ENCODE data around the gene CKAP2L. TPM values are rescaled to one million over a fixed set of nuclear protein-coding genes. Genes with fewer than 3 reads are reported as not detected.

The CKAP2L gene
- polyA plus RNA-seq (2012; ENCODE audit: insufficient read depth, insufficient read length, low read depth), result 3.0 TPM

DNA sequence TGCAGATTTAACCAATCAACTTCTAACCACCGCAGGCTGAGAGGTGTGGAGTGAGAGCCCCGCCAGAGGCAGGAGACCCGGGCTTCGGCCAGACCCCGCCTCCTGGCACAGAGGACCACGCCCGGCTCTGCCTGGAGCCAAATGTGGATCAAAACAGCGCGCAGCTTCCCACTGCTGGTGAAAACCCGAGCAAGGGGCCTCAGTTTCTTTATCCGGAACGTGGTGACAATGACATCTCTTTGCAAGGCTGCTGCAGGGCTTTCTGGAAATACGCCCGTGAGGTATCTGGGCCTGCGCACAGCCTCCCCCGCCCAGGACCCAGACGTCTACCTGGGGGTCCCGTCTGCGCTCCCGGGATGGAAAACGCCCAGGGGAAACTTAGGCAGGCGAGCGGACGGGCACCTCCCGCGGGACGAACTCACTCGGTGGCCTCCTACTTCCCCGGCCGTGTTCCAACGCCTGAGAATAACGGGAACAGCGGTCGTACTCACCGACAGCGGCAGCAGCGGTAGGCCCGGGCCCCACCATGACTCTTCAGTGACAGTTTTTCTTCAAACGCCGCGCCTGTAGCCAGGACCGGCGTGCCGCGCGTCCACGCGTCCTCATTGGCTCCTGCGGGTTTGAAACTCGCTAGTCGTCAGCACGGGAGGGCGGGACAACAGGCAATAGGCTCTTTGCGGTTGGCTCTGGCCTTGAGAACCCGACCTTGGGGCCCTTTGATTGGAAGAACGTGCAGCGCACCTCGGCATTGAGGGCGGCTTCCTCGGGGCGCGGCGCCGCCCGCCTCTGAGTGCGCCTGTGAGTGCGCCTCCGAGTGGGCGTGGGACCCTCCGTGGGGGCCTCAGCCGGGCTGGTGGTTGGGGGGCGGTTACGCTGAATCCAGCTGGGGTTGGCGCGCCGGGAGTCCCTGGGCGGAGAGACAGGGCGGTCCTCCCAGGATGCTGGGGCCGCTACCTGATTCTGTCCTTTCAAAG, at the start of gene CKAP2L:
Gene CKAP2L (minus strand): TSS at position 539 of the 974 bp plus-strand sequence. CDS start 11 bp downstream, at position 528.
- Histone ChIP-seq H3K9me3 (no peaks in the 10 kb centered on the region), H3K4me1 (no peaks in the 10 kb centered on the region), H3K36me3 (no peaks in the 10 kb centered on the region), H3K27me3 (no peaks in the 10 kb centered on the region), H3K4me3 (ENCODE audit: low read depth, low read length) (peak within 1 kb of the TSS; percentile 83)
- TF ChIP-seq, protein P1, sequence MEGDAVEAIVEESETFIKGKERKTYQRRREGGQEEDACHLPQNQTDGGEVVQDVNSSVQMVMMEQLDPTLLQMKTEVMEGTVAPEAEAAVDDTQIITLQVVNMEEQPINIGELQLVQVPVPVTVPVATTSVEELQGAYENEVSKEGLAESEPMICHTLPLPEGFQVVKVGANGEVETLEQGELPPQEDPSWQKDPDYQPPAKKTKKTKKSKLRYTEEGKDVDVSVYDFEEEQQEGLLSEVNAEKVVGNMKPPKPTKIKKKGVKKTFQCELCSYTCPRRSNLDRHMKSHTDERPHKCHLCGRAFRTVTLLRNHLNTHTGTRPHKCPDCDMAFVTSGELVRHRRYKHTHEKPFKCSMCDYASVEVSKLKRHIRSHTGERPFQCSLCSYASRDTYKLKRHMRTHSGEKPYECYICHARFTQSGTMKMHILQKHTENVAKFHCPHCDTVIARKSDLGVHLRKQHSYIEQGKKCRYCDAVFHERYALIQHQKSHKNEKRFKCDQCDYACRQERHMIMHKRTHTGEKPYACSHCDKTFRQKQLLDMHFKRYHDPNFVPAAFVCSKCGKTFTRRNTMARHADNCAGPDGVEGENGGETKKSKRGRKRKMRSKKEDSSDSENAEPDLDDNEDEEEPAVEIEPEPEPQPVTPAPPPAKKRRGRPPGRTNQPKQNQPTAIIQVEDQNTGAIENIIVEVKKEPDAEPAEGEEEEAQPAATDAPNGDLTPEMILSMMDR (IDR thresholded peaks at IDR 0.05; ENCODE audit: low read depth, low read length), result no peak
- DNase-seq, result peak; percentile 92

DNA sequence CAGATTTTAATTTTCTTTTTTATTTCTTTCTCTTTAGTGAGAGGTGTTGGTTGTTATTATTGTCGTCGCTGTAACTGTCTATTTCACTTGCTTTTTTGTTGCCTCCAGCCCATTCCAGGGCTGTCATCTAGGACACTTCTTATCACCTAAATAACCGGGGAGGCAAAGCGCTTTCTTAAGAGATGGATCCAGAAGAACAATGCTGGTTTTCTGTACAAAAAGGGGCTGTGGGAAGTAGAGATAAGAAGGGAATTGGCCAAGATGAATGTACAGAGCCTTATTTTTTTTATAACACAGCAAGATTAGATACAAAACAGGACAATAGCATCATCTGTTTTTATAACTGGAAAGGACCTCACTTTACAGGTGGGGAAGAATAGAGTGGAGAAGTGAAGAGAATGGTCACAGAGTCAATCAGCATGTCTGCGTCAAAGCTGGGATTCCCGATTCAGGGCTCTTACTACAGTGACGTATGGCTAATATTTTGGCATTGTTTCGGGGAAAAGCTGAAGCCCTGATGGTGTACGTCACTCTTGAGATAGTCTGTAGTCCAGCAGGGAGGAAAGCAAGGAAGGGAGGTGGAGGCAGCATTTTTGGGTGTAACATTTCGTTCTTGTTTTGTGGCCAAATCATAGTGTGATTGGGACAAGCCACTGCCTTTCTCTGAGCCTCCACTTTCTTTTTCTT, 49.0 kb upstream of the CKAP2L start:
- Histone ChIP-seq H3K27me3 (no peaks in the 10 kb centered on the region), H3K4me3 (ENCODE audit: low read depth, low read length) (no peak overlapping the region), H3K36me3 (no peaks in the 10 kb centered on the region), H3K4me1 (no peaks in the 10 kb centered on the region), H3K9me3 (no peaks in the 10 kb centered on the region)
- TF ChIP-seq, protein P1 (IDR thresholded peaks at IDR 0.05; ENCODE audit: low read depth, low read length), result no peak
- no peak for DNase-seq

DNA sequence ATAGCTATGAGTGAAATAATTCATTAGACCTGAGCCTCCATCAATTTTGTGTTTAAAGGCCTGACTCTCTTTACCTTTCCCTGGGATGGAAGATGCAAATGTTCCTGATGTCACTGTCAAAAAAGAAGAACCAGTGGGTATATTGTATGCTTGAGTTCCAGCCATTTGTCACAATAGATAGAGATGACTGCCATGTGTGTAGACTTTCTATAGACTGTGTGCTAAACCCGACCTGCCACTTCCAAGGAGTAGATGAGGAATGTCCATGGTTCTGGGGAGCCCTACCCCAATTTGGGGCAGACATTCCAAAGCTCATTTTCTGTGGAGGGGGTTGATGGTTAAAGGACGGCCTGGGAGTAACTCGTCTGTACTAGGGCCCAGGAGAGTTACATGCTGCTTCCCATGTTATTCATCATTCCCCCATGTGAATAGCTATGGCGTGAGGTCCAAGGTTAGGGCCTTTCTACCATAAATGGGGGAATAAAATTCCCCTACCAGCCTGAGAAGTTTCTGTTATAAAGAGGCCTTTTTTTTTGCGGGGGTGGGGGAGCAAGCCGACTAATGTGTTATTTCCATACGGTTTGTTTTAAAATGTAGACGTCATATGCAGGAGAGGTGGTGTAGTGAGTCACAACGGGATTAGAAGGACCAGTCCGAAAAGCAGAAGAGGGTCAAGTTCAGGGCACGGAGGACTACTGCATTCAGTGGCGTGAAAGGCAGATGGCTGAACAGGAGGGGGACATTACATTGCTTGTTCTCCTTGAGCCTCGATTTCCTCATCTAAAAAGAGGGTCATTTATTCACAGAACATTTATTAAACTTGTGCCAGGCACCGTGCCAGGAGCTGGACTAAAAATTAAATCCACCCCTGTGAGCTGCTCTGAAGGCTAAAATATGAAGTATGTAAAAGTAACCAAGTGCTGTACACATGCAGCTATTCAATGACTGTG, 48.2 kb upstream of the CKAP2L start:
- TF ChIP-seq, protein P1 (IDR thresholded peaks at IDR 0.05; ENCODE audit: low read depth, low read length), result no peak

DNA sequence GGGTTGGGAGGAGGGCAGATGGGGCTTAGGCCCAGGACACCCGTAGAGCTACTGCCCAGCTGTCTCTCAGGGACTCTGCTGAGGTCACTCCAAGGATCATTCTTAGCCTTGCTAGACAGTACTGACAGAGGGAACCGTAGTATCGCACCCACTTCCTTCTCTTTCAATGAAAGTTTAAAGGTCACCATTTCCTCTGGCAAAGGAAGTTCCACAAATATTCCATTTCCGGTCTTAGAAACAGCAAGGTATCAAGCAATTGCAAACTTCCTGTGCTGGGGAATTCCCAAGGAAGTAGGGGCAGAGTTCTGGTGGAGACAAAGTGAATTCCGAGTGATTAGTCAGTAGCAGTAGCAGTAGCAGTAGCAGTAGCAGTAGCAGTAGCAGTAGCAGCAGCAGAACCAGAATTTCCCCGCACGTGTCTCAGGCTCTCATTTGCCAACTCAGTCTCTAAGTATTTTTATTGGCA, 47.5 kb upstream of the CKAP2L start:
- no peak for DNase-seq
- H3K4me1 ChIP-seq, result no peaks in the 10 kb centered on the region
- TF ChIP-seq, protein P1 (IDR thresholded peaks at IDR 0.05; ENCODE audit: low read depth, low read length), result no peak
- no peaks in the 10 kb centered on the region for H3K36me3 ChIP-seq
- no peaks in the 10 kb centered on the region for H3K27me3 ChIP-seq
- no peak overlapping the region for H3K4me3 ChIP-seq (ENCODE audit: low read depth, low read length)
- H3K9me3 ChIP-seq, result no peaks in the 10 kb centered on the region

More for the DNA sequence above, 48.2 kb upstream of the CKAP2L start:
- H3K9me3 ChIP-seq, result no peaks in the 10 kb centered on the region
- no peaks in the 10 kb centered on the region for H3K36me3 ChIP-seq
- H3K4me3 ChIP-seq (ENCODE audit: low read depth, low read length), result no peak overlapping the region
- H3K27me3 ChIP-seq, result no peaks in the 10 kb centered on the region
- DNase-seq, result no peak
- H3K4me1 ChIP-seq, result no peaks in the 10 kb centered on the region

GRCh38 chr2:112811276-112811831, 46.9 kb upstream of the CKAP2L start:
- Histone ChIP-seq H3K4me3 (ENCODE audit: low read depth, low read length) (no peak overlapping the region), H3K36me3 (no peaks in the 10 kb centered on the region), H3K4me1 (no peaks in the 10 kb centered on the region), H3K27me3 (no peaks in the 10 kb centered on the region), H3K9me3 (no peaks in the 10 kb centered on the region)
- no peak for DNase-seq
- TF ChIP-seq, protein P1 (IDR thresholded peaks at IDR 0.05; ENCODE audit: low read depth, low read length), result no peak
